HCT116 (cell line): Measurements from ENCODE around the gene TLCD3A. TPM values are rescaled to one million over a fixed set of nuclear protein-coding genes. Genes with fewer than 3 reads are reported as not detected.

Source experiments
- ATAC-seq: fragments of 200-7000 bp; cut with Tn5 transposase; 2 replicates; pipeline ENCODE4 v1.9.1; 2020; ENCODE audit warnings: mild to moderate bottlenecking, moderate library complexity
- BruUV-seq: library from RNA; stranded (reverse); fragments of 400-500 nt; replicated peaks from 2 replicates; lab custom pipeline; 2021; lab: Mats Ljungman, UMichigan
- CTCF ChIA-PET: fragments of 300-600 bp; sonication (Branson Sonifier 250); formaldehyde crosslinking; loops from one replicate; lab custom pipeline; 2021; ENCODE audit warnings: antibody characterized with exemption; lab: Charles Lee
- POLR2A ChIA-PET: fragments of 300-600, 350-600 bp; sonication (Branson Sonifier 250); formaldehyde crosslinking; loops from one replicate; lab custom pipeline; 2021; ENCODE audit warnings: antibody characterized with exemption; lab: Charles Lee
- RAD21 ChIA-PET, 2 experiments: fragments of 300-600 bp; sonication (Branson Sonifier 250); formaldehyde crosslinking; loops; one replicate each; lab custom pipeline; 2023; ENCODE audit warnings: low total read pairs in 2 of 2; ENCODE audit not compliant: uncharacterized antibody in 2 of 2, unreplicated experiment in 2 of 2, low non-redundant PET in 1 of 2; lab: Charles Lee
- DNase-seq: peaks from one replicate; pipeline ENCODE4 v3.0.0-alpha.2; 2010; ENCODE audit warnings: low read depth, low spot score
- H2AFZ ChIP-seq: fragments of 200-600 bp; shearing (Covaris generic), sonication (generic); 2 replicates; pipeline ENCODE4 v1.6.1; 2017; ENCODE audit warnings: low read depth, mixed run types, mixed read lengths, antibody characterized with exemption, low read length; ENCODE audit not compliant: poor library complexity, severe bottlenecking
- H3K27ac ChIP-seq: 2 replicates; pipeline ENCODE4 v1.5.1; 2012; ENCODE audit warnings: low read depth, low read length
- H3K27me3 ChIP-seq: fragments of 200-600 bp; sonication (generic); 2 replicates; pipeline ENCODE4 v1.6.1; 2016; ENCODE audit warnings: mixed run types, low read length, mixed read lengths; ENCODE audit not compliant: insufficient read depth
- H3K36me3 ChIP-seq, 2 experiments: fragments of 200-500 bp in 1 of 2; fragments of 200-600 bp in 1 of 2; sonication (Bioruptor generic) in 1 of 2; sonication (generic) in 1 of 2; 2 replicates each; pipeline versions ENCODE4 v1.5.1 to v1.6.1; 2014 to 2016; ENCODE audit warnings: low read length in 2 of 2, inconsistent platforms in 1 of 2, mixed read lengths in 1 of 2, mixed run types in 1 of 2; ENCODE audit not compliant: insufficient read depth in 2 of 2, control insufficient read depth in 1 of 2
- H3K4me1 ChIP-seq, 2 experiments: fragments of 200-600 bp in 1 of 2; sonication (generic) in 1 of 2; 2 replicates each; pipeline versions ENCODE4 v1.5.1 to v1.6.1; 2012 to 2017; ENCODE audit warnings: low read length in 2 of 2, inconsistent platforms in 1 of 2, mild to moderate bottlenecking in 1 of 2, mixed read lengths in 1 of 2, mixed run types in 1 of 2, moderate library complexity in 1 of 2; ENCODE audit not compliant: insufficient read depth in 2 of 2, control insufficient read depth in 1 of 2
- H3K4me2 ChIP-seq: fragments of 200-600 bp; sonication (generic); 2 replicates; pipeline ENCODE4 v1.6.1; 2017; ENCODE audit warnings: mixed run types, low read length, mixed read lengths
- H3K4me3 ChIP-seq, 2 experiments: fragments of 200-600 bp in 1 of 2; sonication (generic) in 1 of 2; replicated peaks in 1 of 2; 2 replicates each; pipeline ENCODE4 v1.5.1; 2011 to 2016; ENCODE audit warnings: low read length in 2 of 2, control low read depth in 1 of 2, low read depth in 1 of 2, mild to moderate bottlenecking in 1 of 2, mixed read lengths in 1 of 2, mixed run types in 1 of 2
- H3K79me2 ChIP-seq: fragments of 200-600 bp; sonication (generic); 2 replicates; pipeline ENCODE4 v1.6.1; 2017; ENCODE audit warnings: mild to moderate bottlenecking, mixed run types, low read length, moderate library complexity, mixed read lengths; ENCODE audit not compliant: insufficient read depth
- H3K9ac ChIP-seq: fragments of 200-600 bp; sonication (generic); 2 replicates; pipeline ENCODE4 v1.6.1; 2016; ENCODE audit warnings: low read length, mixed read lengths
- H3K9me2 ChIP-seq: fragments of 200-600 bp; sonication (generic), shearing (Covaris generic); 2 replicates; pipeline ENCODE4 v1.6.1; 2017; ENCODE audit warnings: mixed run types, mild to moderate bottlenecking, moderate library complexity; ENCODE audit not compliant: insufficient read depth
- H3K9me3 ChIP-seq, 2 experiments: fragments of 200-500 bp in 1 of 2; fragments of 200-600 bp in 1 of 2; sonication (Bioruptor generic) in 1 of 2; sonication (generic) in 1 of 2; 2 replicates each; pipeline ENCODE4 v1.6.1; 2014 to 2017; ENCODE audit warnings: low read length in 2 of 2, mixed read lengths in 2 of 2, inconsistent platforms in 1 of 2, low read depth in 1 of 2, mild to moderate bottlenecking in 1 of 2, mixed run types in 1 of 2, moderate library complexity in 1 of 2; ENCODE audit not compliant: control insufficient read depth in 1 of 2, insufficient read depth in 1 of 2
- H4K20me1 ChIP-seq: fragments of 200-600 bp; sonication (generic), shearing (Covaris generic); 2 replicates; pipeline ENCODE4 v1.6.1; 2017; ENCODE audit warnings: mixed run types, mild to moderate bottlenecking, moderate library complexity; ENCODE audit not compliant: insufficient read depth
- CEBPB ChIP-seq: IDR thresholded peaks from 2 replicates; pipeline ENCODE4 v1.6.1; 2012; ENCODE audit warnings: low read depth
- EGR1 ChIP-seq: IDR thresholded peaks from 2 replicates; pipeline ENCODE4 v1.6.1; 2012; ENCODE audit warnings: low read depth
- EZH2phosphoT487 ChIP-seq: fragments of 200-600 bp; IDR thresholded peaks from 2 replicates; pipeline ENCODE4 v1.6.1; 2018; ENCODE audit warnings: antibody characterized with exemption, borderline replicate concordance
- FOSL1 ChIP-seq: IDR thresholded peaks from 2 replicates; pipeline ENCODE4 v1.6.1; 2012; ENCODE audit warnings: low read depth
- JUND ChIP-seq: IDR thresholded peaks from 2 replicates; pipeline ENCODE4 v1.6.1; 2012
- POLR2A ChIP-seq: IDR thresholded peaks from 2 replicates; pipeline ENCODE4 v1.7.0; 2011; ENCODE audit warnings: borderline replicate concordance; ENCODE audit not compliant: insufficient read depth, insufficient read length; ENCODE audit errors: extremely low read depth
- POLR2AphosphoS5 ChIP-seq: IDR thresholded peaks from 2 replicates; pipeline ENCODE4 v1.6.1; 2011; ENCODE audit warnings: mild to moderate bottlenecking, low read depth, low read length, moderate library complexity
- RAD21 ChIP-seq: IDR thresholded peaks from 2 replicates; pipeline ENCODE4 v1.6.1; 2012; ENCODE audit warnings: low read depth, mild to moderate bottlenecking
- SIN3A ChIP-seq: IDR thresholded peaks from 2 replicates; pipeline ENCODE4 v1.6.1; 2012; ENCODE audit warnings: low read depth
- SP1 ChIP-seq: IDR thresholded peaks from 2 replicates; pipeline ENCODE4 v1.6.1; 2012; ENCODE audit warnings: low read depth
- SRF ChIP-seq: IDR thresholded peaks from 2 replicates; pipeline ENCODE4 v1.6.1; 2012; ENCODE audit warnings: low read depth
- TCF7L2 ChIP-seq: IDR thresholded peaks from 2 replicates; pipeline ENCODE4 v1.7.0; 2011; ENCODE audit warnings: borderline replicate concordance, inconsistent platforms; ENCODE audit not compliant: insufficient read depth, insufficient read length; ENCODE audit errors: extremely low read depth
- YY1 ChIP-seq: IDR thresholded peaks from 2 replicates; pipeline ENCODE4 v1.6.1; 2011; ENCODE audit warnings: low read length, low read depth, moderate library complexity, mild to moderate bottlenecking; ENCODE audit not compliant: insufficient replicate concordance; ENCODE audit errors: extremely low read depth
- ZNF274 ChIP-seq: fragments of 200-500 bp; sonication (Bioruptor generic); IDR thresholded peaks from 2 replicates; pipeline ENCODE4 v1.6.1; 2014; ENCODE audit warnings: mild to moderate bottlenecking, low read depth, low read length, inconsistent platforms
- intact Hi-C: fragments of 100-400 bp; cut with micrococcal nuclease; formaldehyde crosslinking; loops from 2 replicates; pipeline ENCODE4 v1.10.0; 2022
- total RNA-seq: library from RNA; stranded (reverse); gene quantifications from one replicate; pipeline ENCODE4 v1.2.1, GENCODE V29; 2021; ENCODE audit not compliant: unreplicated experiment
- TF ChIP-seq, protein P1 (sequence below): IDR thresholded peaks from 2 replicates; pipeline ENCODE4 v1.6.1; 2012
- TF ChIP-seq, protein P2 (sequence below): IDR thresholded peaks from 2 replicates; pipeline ENCODE4 v1.6.1; 2011; ENCODE audit warnings: mild to moderate bottlenecking, low read length, moderate library complexity; ENCODE audit not compliant: insufficient replicate concordance; ENCODE audit errors: extremely low read depth
- TF ChIP-seq, protein P3 (sequence below): IDR thresholded peaks from 2 replicates; pipeline ENCODE4 v1.6.1; 2012; ENCODE audit warnings: low read depth
- TF ChIP-seq, protein P4 (sequence below): IDR thresholded peaks from 2 replicates; pipeline ENCODE4 v1.6.1; 2012

TLCD3A gene
- total RNA-seq, 1 experiment from 2014 or later = 26.0 TPM

DNA sequence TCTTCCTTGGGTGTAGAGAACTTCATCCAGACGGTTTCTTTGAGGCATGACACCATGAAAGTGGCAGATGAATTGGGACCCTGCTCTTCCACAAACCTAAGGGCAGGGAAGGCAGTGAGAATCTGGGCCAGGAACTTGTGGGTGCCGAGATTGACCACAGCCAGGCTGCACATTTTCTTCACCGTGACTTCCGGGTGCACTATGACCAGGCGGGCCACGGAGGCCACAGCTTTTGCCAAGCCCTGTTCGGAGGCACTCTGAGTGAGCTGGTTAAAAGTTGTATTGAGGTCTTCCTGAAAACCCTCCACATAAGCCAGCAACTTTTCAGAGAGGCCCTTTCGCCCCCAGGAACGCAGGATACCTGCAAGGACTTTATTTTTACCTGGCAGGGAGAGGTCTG, 13.8 kb downstream of the TLCD3A start:
- Histone ChIP-seq H3K27ac (no peak overlapping the region), H3K36me3 (peaks cover 50 to 70% of the 10 kb centered on the region in 2 experiments), H3K79me2 (peaks cover 96% of the 10 kb centered on the region), H4K20me1 (peaks cover 12% of the 10 kb centered on the region; the same call in 1 of the 2 replicates), H3K9me3 (no peaks in the 10 kb centered on the region), H3K4me1 (peaks cover 8 to 11% of the 10 kb centered on the region in 2 experiments), H3K4me3 (no peak overlapping the region), H2AFZ (no peak overlapping the region), H3K9ac (no peak overlapping the region), H3K27me3 (no peaks in the 10 kb centered on the region), H3K4me2 (no peak overlapping the region), H3K9me2 (no peaks in the 10 kb centered on the region)
- POLR2A ChIA-PET = no interaction called here
- DNase-seq (no peak), ATAC-seq (no peak)
- intact Hi-C loops = no loop called here
- CTCF ChIA-PET = no interaction called here
- no TSS peak for BruUV-seq
- TF ChIP-seq FOSL1 (no peak), SP1 (no peak), JUND (no peak), EGR1 (no peak), YY1 (no peak), POLR2AphosphoS5 (no peak), TCF7L2 (no peak), CEBPB (no peak), SIN3A (no peak), SRF (no peak), EZH2phosphoT487 (no peak), ZNF274 (no peak), POLR2A (no peak), RAD21 (no peak)
- TF ChIP-seq, protein P1, sequence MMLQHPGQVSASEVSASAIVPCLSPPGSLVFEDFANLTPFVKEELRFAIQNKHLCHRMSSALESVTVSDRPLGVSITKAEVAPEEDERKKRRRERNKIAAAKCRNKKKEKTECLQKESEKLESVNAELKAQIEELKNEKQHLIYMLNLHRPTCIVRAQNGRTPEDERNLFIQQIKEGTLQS = no peak
- TF ChIP-seq, protein P2, sequence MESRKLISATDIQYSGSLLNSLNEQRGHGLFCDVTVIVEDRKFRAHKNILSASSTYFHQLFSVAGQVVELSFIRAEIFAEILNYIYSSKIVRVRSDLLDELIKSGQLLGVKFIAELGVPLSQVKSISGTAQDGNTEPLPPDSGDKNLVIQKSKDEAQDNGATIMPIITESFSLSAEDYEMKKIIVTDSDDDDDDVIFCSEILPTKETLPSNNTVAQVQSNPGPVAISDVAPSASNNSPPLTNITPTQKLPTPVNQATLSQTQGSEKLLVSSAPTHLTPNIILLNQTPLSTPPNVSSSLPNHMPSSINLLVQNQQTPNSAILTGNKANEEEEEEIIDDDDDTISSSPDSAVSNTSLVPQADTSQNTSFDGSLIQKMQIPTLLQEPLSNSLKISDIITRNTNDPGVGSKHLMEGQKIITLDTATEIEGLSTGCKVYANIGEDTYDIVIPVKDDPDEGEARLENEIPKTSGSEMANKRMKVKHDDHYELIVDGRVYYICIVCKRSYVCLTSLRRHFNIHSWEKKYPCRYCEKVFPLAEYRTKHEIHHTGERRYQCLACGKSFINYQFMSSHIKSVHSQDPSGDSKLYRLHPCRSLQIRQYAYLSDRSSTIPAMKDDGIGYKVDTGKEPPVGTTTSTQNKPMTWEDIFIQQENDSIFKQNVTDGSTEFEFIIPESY = no peak
- TF ChIP-seq, protein P3, sequence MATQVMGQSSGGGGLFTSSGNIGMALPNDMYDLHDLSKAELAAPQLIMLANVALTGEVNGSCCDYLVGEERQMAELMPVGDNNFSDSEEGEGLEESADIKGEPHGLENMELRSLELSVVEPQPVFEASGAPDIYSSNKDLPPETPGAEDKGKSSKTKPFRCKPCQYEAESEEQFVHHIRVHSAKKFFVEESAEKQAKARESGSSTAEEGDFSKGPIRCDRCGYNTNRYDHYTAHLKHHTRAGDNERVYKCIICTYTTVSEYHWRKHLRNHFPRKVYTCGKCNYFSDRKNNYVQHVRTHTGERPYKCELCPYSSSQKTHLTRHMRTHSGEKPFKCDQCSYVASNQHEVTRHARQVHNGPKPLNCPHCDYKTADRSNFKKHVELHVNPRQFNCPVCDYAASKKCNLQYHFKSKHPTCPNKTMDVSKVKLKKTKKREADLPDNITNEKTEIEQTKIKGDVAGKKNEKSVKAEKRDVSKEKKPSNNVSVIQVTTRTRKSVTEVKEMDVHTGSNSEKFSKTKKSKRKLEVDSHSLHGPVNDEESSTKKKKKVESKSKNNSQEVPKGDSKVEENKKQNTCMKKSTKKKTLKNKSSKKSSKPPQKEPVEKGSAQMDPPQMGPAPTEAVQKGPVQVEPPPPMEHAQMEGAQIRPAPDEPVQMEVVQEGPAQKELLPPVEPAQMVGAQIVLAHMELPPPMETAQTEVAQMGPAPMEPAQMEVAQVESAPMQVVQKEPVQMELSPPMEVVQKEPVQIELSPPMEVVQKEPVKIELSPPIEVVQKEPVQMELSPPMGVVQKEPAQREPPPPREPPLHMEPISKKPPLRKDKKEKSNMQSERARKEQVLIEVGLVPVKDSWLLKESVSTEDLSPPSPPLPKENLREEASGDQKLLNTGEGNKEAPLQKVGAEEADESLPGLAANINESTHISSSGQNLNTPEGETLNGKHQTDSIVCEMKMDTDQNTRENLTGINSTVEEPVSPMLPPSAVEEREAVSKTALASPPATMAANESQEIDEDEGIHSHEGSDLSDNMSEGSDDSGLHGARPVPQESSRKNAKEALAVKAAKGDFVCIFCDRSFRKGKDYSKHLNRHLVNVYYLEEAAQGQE = no peak
- TF ChIP-seq, protein P4, sequence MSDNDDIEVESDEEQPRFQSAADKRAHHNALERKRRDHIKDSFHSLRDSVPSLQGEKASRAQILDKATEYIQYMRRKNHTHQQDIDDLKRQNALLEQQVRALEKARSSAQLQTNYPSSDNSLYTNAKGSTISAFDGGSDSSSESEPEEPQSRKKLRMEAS = no peak
- RAD21 ChIA-PET = no interaction called here
